Measurements from ENCODE around the gene DLGAP4.

DLGAP4 gene

DNA sequence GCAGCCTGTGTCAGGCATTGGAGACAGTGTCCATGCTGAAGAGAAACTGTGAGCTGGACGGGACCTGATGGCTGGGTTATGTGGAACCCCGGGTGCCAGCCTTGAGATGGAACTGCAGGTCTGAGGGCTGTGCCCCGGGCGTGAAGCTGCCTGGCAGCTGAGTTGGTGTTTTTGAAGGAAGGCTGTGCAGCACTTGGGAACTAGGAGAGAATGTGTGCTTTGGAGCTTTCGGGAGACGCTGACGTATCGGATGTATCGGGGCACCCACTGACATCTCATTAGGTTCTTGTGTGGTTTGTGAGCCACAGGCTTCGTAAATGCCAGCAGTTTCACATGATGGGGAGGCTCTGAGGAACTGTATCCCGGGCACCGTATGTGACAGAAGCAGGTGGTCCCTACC lies 2.2 kb downstream of the DLGAP4 start:
- H3K79me2 ChIP-seq (ENCODE audit: insufficient read depth, low read length) = no peaks in the 10 kb centered on the region
- no peak overlapping the region for H3K4me3 ChIP-seq (ENCODE audit: insufficient read depth, low read length, poor library complexity, severe bottlenecking)
- no peaks in the 10 kb centered on the region for H3F3A ChIP-seq (ENCODE audit: insufficient read depth)
- no peaks in the 10 kb centered on the region for H3K9me2 ChIP-seq (replicated peaks; ENCODE audit: insufficient read depth, low read length)
- no peak overlapping the region for H3K4me2 ChIP-seq (ENCODE audit: low read depth, low read length, poor library complexity, severe bottlenecking)
- no peaks in the 10 kb centered on the region for H3K9me3 ChIP-seq (ENCODE audit: insufficient read depth, low read length)
- no peaks in the 10 kb centered on the region for H3K36me3 ChIP-seq (ENCODE audit: low read length)
- H2AFZ ChIP-seq (ENCODE audit: low read depth, low read length, severe bottlenecking) = no peak overlapping the region
- TF ChIP-seq EZH2phosphoT487 (conservative IDR thresholded peaks at IDR 0.05; ENCODE audit: low read length) = no peak
- TF ChIP-seq, protein P1, sequence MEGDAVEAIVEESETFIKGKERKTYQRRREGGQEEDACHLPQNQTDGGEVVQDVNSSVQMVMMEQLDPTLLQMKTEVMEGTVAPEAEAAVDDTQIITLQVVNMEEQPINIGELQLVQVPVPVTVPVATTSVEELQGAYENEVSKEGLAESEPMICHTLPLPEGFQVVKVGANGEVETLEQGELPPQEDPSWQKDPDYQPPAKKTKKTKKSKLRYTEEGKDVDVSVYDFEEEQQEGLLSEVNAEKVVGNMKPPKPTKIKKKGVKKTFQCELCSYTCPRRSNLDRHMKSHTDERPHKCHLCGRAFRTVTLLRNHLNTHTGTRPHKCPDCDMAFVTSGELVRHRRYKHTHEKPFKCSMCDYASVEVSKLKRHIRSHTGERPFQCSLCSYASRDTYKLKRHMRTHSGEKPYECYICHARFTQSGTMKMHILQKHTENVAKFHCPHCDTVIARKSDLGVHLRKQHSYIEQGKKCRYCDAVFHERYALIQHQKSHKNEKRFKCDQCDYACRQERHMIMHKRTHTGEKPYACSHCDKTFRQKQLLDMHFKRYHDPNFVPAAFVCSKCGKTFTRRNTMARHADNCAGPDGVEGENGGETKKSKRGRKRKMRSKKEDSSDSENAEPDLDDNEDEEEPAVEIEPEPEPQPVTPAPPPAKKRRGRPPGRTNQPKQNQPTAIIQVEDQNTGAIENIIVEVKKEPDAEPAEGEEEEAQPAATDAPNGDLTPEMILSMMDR (IDR thresholded peaks at IDR 0.05; ENCODE audit: insufficient read depth, low read length, poor library complexity, severe bottlenecking) = no peak
- H4K20me1 ChIP-seq (ENCODE audit: low read depth, low read length) = no peaks in the 10 kb centered on the region
- no peak overlapping the region for H3K27ac ChIP-seq (ENCODE audit: low read depth, low read length)
- H3K27me3 ChIP-seq (ENCODE audit: low read length) = no peaks in the 10 kb centered on the region
- no peak overlapping the region for H3K9ac ChIP-seq (ENCODE audit: low read length)

DNA sequence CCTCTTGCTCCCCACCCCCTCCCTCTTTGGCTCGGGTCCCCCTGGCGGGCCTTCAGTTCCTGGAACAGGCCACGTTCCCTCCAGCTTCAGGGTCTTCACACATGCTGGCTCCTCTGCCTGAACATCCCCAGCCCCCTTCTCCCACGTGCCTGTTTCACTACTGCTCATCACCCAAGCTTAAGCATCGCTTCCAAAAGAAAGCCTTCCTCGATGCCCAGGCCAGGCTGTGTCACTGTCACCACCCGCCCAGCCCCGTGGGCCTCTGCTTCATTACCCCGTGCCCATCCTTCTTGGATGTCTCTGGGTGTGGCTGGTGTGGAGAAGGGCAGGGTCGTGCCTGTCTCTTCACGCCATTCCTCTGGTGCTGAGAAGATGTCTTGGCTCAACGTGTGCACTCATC lies 2.8 kb downstream of the DLGAP4 start:
- Histone ChIP-seq H2AFZ (ENCODE audit: low read depth, low read length, severe bottlenecking) (no peak overlapping the region), H3K79me2 (ENCODE audit: insufficient read depth, low read length) (no peaks in the 10 kb centered on the region), H3K27ac (ENCODE audit: low read depth, low read length) (no peak overlapping the region), H3F3A (ENCODE audit: insufficient read depth) (no peaks in the 10 kb centered on the region), H3K27me3 (ENCODE audit: low read length) (no peaks in the 10 kb centered on the region), H3K9me3 (ENCODE audit: insufficient read depth, low read length) (no peaks in the 10 kb centered on the region), H3K36me3 (ENCODE audit: low read length) (no peaks in the 10 kb centered on the region), H3K9ac (ENCODE audit: low read length) (no peak overlapping the region), H4K20me1 (ENCODE audit: low read depth, low read length) (no peaks in the 10 kb centered on the region), H3K4me3 (ENCODE audit: insufficient read depth, low read length, poor library complexity, severe bottlenecking) (no peak overlapping the region), H3K4me2 (ENCODE audit: low read depth, low read length, poor library complexity, severe bottlenecking) (no peak overlapping the region), H3K9me2 (replicated peaks; ENCODE audit: insufficient read depth, low read length) (no peaks in the 10 kb centered on the region)
- TF ChIP-seq, protein P1 (IDR thresholded peaks at IDR 0.05; ENCODE audit: insufficient read depth, low read length, poor library complexity, severe bottlenecking) = no peak
- no peak for TF ChIP-seq EZH2phosphoT487 (conservative IDR thresholded peaks at IDR 0.05; ENCODE audit: low read length)

DNA sequence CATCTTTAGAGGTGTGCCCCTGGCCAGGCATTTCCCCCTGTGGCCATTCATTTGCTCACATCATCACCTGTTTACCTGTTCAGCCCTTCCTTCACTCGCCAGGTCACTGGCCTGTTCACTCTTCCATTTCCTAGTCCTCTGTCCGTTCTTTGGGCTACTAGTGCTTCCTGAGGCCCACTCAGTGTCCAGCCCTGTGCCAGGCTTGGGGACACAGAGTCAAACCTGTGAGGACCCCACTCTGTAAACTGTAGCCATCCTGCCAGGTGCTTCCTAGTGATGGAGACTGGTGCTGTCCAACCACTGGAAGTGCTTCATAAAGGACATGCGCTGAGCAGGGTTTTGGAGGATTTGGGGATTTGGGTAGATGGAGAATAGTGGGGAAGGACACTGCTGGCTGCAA lies 3.5 kb downstream of the DLGAP4 start:
- Histone ChIP-seq H3K79me2 (ENCODE audit: insufficient read depth, low read length) (no peaks in the 10 kb centered on the region), H3K9ac (ENCODE audit: low read length) (no peak overlapping the region), H3K4me3 (ENCODE audit: insufficient read depth, low read length, poor library complexity, severe bottlenecking) (no peak overlapping the region), H3K36me3 (ENCODE audit: low read length) (no peaks in the 10 kb centered on the region), H3F3A (ENCODE audit: insufficient read depth) (no peaks in the 10 kb centered on the region), H2AFZ (ENCODE audit: low read depth, low read length, severe bottlenecking) (no peak overlapping the region), H3K9me2 (replicated peaks; ENCODE audit: insufficient read depth, low read length) (no peaks in the 10 kb centered on the region), H3K9me3 (ENCODE audit: insufficient read depth, low read length) (no peaks in the 10 kb centered on the region), H3K4me2 (ENCODE audit: low read depth, low read length, poor library complexity, severe bottlenecking) (no peak overlapping the region), H3K27me3 (ENCODE audit: low read length) (no peaks in the 10 kb centered on the region), H4K20me1 (ENCODE audit: low read depth, low read length) (no peaks in the 10 kb centered on the region), H3K27ac (ENCODE audit: low read depth, low read length) (no peak overlapping the region)
- TF ChIP-seq, protein P1 (IDR thresholded peaks at IDR 0.05; ENCODE audit: insufficient read depth, low read length, poor library complexity, severe bottlenecking) = no peak
- TF ChIP-seq EZH2phosphoT487 (conservative IDR thresholded peaks at IDR 0.05; ENCODE audit: low read length) = no peak
